GM21528 (cell line): ENCODE measurements around the gene KCNK1.

ENCODE experiments used
- ATAC-seq: cut with Tn5 transposase; IDR thresholded peaks from one replicate; pipeline ENCODE4 v1.9.1; 2021; ENCODE audit warnings: mild to moderate bottlenecking, moderate library complexity; ENCODE audit not compliant: unreplicated experiment, low FRiP score

The KCNK1 gene

GRCh38 chr1:233695901-233696300, 82.0 kb downstream of the KCNK1 start:
- peak; percentile 63 for ATAC-seq

- ATAC-seq: no peak
Observed at GRCh38 chr1:233700338-233700737, 86.4 kb downstream of the KCNK1 start.

GRCh38 chr1:233704170-233704897, 90.4 kb downstream of the KCNK1 start:
- no peak for ATAC-seq

- no peak for ATAC-seq
Observed at GRCh38 chr1:233704898-233705723, 91.2 kb downstream of the KCNK1 start.

- ATAC-seq: no peak
Observed at GRCh38 chr1:233707153-233707879, 93.4 kb downstream of the KCNK1 start.

- ATAC-seq: no peak
Observed at GRCh38 chr1:233707880-233708815, 94.2 kb downstream of the KCNK1 start.

- no peak for ATAC-seq
Observed at GRCh38 chr1:233710031-233710430, 96.1 kb downstream of the KCNK1 start.

GRCh38 chr1:233710507-233710906, 96.6 kb downstream of the KCNK1 start:
- ATAC-seq: no peak

GRCh38 chr1:233714631-233715217, 100.8 kb downstream of the KCNK1 start:
- no peak for ATAC-seq

- no peak for ATAC-seq
Observed at GRCh38 chr1:233718057-233718456, 104.2 kb downstream of the KCNK1 start.

GRCh38 chr1:233719655-233720341, 105.9 kb downstream of the KCNK1 start:
- no peak for ATAC-seq

GRCh38 chr1:233721004-233721595, 107.2 kb downstream of the KCNK1 start:
- no peak for ATAC-seq
